Inferior parietal cortex (tissue), 1 donor: Measurements from ENCODE around the gene FTL.

Experiments
- DNase-seq: peaks from one replicate; pipeline ENCODE4 v3.0.0-alpha.2; 2016; ENCODE audit errors: extremely low spot score

Gene FTL

DNA sequence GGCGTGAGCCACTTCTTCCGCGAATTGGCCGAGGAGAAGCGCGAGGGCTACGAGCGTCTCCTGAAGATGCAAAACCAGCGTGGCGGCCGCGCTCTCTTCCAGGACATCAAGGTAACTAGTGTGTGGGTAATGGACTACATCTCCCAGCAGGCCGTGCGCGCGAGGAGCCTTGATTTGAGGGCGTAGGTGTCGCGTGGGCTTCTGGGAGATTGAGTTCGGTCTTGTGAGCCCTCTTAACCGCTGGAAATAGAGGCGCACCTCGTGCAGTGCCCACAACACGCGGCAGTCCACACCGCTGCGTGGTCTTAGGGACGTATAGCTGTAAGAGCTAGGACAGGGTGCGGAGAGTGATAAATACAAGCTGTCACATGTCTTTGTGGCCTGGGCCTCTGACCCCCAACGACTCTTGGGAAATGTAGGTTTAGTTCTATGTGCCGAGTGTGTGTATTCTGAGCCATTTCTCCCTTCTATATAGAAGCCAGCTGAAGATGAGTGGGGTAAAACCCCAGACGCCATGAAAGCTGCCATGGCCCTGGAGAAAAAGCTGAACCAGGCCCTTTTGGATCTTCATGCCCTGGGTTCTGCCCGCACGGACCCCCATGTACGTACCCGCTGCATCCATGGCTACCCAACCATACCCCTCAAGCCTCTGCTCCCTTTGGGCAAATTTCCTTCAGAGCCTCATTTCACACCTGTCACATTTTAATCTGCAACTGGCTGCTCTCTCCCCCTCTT, 864 bp downstream of the FTL start:
- DNase-seq: peak; percentile 90

DNA sequence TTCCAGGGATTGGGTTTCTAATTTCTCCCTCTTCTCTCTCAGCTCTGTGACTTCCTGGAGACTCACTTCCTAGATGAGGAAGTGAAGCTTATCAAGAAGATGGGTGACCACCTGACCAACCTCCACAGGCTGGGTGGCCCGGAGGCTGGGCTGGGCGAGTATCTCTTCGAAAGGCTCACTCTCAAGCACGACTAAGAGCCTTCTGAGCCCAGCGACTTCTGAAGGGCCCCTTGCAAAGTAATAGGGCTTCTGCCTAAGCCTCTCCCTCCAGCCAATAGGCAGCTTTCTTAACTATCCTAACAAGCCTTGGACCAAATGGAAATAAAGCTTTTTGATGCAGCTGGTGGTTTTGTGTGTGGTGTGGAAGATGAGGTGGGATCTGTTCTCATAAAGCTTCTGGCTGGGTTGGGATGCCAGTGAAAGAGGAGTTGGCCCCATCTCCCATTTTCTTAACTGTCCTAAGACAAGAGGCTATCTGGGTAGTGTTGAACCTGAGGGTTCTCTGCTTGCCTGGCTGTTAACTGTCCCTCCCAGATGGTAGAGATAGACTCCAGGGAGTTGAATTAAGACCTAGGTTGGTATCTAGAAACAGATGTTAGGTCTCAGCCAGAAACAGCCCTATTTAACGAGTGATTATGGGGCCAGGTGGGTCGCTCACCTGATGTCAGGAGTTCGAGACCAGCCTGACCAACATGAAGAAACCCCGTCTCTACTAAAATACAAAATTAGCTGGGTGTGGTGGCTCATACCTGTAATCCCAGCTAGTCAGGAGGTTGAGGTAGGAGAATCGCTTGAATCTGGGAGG, 1.6 kb downstream of the FTL start:
- DNase-seq: no peak

DNA sequence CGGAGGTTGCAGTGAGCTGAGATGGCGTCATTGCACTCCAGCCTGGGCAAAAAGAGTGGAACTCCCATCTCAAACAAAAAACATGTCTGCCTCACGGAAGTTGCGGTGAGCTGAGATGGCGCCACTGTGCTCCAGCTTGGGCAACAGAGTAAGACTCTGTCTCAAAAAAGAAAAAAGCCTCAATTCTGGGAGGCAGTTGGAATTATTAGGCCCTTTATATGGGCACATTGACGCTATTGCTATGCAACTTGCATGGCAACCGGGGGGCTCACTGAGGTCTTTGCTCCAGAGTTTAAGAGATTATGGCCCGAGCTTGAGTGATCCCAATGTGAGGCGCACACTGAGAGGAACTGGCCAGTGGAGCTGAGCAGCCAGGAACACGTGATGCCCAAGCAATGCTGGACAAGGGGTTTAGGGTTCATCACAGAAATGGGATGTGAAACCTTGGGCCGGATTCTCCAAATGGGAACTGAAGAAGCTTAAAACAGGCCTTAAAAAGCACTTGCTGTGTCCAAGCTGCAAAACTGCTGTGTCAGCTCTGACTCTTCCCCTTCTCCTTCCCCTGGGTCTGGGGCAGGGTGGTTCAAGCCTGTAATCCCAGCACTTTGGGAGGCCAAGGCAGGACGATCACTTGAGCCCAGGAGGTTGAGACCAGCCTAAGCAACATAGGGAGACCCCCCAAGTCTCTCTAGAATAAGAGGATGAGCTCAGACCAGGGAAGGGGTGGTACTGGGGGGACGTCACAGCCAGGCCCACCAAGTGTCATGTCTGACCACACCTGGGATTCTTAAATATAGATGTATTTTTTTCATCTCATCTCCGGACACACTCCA, 2.5 kb downstream of the FTL start:
- DNase-seq: peak; percentile 34

DNA sequence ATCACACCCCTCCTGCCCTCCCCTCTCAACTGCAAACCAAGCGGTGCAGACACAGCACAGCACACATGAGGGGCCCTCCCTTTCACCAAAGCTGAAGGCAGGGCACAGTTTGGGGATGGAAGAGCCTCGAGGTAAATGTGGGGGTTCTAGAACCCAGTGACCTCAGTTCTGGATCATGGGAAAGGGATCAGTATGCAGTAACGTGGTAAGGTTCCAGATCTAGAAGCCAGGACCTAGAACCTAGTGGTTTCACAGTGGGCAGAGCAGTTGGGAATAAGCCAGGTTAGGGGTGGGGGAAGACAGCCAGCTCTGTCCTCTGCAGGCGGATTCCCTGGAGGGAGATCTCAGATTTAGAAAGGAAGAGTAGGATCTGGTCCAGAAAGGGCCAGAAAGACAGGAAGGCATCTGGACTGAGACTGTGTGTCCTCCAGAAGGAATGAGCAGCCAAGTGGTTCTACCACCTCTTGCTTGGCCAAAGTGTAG, 3.1 kb downstream of the FTL start:
- DNase-seq: no peak

DNA sequence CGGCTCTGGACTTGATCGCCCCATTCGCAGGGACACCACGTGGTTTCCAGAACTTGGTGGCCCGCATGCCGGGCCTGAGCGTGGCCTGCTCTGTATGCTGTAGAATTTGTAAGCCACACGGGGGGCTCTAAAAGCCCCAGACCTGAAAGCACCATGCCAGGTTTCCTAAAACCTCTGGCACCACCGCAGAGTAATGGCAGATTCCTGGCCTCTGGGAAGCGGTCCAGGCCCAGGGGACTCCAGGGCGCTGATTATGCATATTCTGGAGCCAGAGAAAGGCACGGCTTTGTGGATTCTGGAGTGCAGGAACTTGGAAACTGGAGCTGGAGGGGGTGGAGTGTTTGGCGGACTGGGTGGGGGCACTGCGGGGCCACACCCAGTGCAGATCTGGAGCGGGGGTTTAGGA, 3.7 kb downstream of the FTL start:
- no peak for DNase-seq

DNA sequence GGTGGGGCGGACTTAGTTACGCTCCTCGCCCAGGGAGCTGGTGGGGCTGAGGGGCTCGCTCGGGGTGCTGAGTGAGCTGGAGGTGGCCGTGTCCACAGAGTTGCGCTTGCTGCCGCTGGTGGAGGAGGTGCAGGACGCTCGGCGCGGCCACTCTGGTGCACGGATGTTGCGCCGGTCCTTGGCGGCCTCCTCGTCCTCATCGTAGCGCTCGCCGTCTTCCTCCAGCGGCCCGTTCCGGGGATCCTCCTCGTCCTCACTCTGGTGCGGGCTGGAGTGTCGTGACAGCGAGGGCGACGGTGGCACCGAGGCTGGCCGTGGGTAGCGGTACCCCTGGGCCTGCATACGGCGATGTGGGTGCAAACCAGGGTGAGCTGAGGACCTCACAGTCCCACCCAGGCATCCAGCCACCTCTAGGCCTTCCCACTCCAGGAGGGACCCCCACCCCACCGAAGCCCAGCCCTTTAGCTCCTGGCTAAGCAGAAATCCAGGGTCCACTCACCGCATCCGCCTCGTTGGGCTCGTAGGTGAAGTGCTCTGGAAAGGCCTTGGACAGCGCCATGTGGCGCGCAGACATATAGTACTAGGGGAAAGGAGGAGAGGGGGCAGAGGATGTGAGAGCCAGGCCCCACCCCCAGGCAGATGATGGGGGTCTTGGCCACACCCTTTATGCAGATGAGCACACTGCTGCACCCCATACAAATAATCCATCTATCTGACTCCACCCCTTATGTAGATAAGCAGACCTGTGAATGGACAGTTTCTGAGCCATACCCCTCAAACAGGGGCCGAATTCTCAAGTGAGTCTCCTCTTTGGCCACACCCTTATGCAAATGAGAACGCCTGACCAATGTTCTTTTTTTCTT, 4.4 kb downstream of the FTL start:
- no peak for DNase-seq

DNA sequence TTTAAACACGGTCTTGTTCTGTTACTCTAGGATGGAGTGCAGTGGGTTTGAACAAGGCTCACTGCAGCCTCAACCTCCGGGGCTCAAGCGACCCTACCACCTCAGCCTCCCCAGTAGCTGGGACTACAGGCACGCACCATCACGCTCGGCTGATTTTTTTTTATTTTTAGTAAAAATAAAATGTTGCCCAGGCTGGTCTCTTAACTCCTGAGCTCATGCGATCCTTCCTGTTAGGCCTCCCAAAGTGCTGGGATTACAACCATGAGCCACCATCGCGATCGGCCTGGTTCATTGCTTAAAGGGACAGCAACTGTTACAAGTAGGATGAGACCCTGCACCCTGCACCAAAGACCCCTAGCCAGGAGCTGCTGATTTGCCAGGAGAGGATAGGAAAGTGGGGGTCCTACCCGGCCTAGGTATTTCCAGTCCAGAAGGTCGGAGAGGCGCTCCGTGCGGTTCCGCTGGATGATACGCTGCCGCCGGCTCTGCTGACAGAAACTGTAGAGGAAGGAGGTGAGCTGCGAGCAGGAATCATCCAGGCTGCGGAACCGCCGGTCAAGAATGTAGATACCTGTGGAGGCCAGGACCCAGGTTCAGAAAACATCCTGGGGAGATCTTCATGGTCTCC, 5.1 kb downstream of the FTL start:
- no peak for DNase-seq

DNA sequence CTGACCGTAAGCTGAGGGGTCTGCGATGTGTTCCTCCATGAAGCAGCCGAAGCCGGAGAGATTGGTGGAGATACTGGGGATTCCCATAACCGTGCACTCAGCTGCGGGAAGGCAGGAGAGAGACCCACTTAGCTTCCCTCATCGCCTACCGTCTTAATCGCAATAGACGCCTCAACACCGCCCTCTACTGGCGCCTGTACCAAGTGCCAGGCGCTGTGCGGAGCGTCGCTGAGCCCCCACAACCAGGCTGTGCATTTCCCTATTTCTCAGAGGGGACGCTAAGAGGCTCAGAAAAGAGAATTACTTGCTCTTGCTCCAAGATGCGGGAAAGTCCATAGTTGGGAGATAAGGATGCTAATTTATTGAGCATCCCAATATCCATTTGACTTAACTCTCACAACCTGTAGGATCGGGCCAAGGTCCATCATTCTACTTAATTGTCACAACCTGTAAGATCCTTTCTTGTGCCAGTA, 5.8 kb downstream of the FTL start:
- DNase-seq: peak; percentile 92

DNA sequence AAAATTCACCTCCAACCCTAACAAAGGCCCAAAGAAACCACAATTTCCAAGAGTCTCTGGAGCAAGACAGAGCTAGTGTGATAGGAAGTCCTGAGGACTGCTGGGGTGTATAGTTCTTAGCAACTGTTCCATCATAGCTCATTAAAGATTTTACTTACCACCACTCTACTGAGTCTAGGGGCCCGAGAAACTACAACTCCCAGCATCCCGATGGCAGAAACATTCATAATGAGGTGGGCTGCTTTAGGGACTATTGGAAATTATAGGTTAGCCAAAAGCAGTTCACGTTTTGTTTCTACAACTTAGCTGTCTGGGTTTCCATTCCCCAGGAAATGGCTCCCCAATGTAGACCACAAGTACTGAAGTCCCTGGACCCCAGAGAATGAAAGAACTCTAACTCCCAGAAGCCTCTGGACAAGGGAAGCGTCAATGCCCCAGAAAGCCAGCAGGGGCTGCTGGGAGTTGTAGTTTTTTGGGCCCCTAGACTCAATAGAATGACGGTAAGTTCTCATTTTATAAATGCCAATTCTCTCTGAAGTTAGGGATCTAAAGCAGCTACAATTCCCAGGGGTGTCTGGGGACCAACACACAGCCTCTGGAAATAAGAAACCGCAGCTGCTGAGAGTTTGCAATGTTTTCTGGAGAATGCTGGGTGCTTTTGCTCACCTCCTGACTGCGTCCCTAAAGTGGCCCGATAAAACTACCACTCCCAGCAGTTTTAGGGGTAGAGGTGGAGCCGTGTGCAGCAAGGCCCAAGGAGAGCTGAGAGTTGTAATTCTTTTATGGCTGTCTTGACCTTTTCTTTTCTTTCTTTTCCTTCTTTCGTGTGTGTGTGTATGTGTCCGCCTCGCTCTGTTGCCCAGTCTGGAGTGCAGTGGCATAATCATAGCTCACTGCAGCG, 11.1 kb downstream of the FTL start:
- DNase-seq: no peak

DNA sequence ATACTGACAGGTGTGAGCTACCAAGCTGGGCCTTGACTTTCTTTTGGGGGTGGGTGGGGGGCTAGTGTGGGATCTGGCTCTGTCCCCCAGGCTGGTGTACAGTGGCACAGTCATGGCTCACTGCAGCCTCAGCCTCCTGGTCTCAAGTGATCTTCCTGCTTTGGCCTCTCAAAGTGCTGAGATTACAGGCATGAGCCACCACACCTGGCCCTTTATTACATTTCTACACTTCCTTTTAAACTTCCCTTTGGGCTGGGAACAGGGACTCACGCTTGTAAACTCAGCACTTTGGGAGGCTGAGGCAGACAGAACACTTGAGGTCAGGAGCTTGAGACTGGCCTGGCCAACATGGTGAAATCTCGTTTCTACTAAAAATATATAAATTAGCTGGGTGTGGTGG, 12.0 kb downstream of the FTL start:
- no peak for DNase-seq

DNA sequence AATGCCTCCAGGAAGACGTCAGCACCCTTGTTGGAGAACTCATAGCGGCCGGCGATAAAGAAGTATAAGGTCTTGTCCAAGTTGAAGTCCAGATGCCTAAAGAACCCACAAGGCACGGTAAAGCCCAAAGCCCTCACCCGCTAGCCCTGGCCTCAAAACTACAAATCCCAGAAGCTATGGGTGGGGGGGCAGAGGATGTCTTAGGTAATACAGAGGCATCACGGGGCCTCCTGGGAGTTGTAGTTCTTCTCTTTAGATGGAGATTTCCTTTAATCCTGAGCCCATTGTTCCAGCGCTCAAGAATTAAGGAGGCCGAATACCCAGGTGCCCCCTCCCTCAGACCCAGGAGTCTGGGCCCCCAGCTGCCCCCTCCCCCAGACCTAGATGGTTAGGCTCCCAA, 17.2 kb downstream of the FTL start:
- no peak for DNase-seq

DNA sequence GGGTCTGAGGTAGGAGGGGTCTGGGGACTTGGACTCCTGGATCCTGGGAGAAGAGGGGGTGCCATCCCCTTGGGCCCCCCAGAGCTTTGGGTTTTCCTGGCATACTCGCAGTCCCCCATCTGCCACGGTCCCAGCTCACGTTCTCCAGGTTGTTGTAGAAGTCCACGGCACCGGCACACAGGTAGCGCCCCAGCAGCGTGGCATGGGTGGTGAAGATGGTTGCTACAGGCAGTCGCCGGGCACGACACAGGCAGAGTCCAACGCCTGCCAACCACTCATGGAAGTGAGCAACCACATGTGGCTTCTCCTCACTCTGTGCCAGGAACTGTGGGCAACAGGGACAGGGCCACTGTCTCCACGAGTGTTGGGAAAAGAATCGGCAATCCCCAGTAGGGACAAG, 20.6 kb downstream of the FTL start:
- no peak for DNase-seq

DNA sequence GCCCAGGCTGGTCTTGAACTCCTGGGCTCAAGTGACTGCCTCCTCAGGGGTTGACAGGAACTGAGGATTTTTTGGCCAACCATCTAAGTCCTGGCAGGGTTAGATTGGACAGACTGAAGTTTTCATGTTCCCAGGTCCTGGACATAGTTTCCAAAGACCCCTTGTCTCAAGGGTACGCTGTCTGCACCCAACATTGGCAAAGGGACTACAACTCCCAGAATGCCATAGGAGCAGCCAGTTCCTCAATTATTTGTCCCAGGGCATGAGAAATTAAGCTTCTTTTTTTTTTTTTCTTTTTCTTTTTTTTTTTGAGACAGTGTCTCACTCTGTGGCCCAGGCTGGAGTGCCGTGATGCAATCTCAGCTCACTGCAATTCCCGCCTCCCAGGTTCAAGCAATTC, 21.1 kb downstream of the FTL start:
- DNase-seq: no peak

DNA sequence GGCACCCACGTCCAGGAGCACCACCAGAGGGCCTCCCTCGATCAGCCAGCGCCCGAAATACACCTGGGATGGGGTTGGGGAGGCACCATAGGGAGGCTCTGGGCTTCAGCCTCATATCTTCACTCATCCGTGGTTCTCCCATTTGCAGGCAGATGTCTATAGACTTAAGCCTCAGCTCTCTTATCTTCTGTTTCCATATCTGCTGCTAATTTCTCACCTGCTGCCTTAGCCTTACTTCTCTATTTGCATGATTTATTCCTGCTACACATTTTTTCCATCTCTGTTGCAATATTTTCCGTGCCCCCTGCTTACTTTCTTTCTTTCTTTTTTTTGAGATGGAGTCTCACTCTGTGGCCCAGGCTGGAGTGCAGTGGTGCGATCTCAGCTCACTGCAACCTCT, 22.2 kb downstream of the FTL start:
- no peak for DNase-seq

DNA sequence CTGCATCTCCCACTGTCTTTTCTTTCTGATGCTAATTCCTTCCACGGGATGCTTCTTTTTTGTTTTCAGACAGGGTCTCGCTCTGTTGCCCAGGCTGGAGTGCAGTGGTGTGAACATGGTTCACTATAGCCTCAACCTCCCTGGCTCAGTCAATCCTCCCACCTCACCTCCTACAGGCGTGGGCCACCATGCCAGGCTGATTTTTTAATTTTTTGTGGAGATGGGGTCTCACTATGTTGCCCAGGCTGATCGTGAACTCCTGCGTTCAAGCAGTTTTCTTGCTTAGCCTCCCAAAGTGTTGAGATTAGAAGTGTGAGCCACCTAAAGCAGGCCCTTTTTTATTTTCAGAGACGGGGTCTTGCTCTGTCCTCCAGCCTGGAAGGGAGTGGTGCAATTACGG, 23.2 kb downstream of the FTL start:
- no peak for DNase-seq

DNA sequence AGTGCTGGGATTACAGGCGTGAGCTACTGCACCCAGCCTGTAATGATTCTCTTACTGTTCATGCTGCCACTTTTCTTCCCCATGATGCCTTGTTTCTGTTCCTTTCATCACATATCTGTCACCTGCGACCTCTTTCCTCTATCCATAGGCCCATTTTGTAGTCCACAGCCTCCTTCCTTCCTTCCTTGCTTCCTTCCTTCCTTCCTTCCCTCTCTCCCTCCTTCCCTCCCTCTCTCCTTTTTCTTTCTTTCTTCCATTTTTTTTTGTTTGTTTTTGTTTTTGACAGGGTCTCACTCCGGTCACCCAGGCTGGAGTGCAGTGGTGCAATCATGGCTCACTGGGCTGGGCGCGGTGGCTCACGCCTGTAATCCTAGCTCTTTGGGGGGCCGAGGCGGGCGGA, 23.8 kb downstream of the FTL start:
- DNase-seq: no peak

DNA sequence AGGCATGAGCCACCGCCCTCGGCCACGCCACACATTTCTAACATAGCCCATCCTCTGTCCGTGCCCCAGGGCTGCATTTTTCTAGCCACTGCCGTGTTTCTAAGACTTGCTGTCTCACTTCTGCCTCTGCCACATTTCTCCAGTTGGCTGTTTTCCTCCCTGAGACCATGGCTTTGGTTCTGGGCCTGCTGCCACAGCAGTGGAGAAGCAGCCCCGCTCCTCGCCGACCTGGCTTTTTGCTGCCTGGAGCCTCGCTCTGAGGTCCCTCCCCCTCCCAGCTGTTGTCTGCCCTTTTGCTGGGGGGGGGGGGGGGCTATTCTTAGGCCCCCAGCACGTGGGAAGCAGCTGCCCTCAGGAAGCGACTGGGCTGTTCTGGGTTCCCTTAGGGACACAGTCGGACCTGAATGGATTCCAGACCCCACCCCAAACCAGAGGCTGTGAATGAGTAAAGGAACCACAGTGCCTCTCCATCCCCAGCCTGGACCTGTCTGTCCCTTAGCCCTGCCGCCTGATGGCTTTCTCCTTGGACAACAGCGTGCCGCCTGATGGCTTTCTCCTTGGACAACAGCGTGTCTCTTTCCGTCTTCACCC, 24.7 kb downstream of the FTL start:
- DNase-seq: no peak

DNA sequence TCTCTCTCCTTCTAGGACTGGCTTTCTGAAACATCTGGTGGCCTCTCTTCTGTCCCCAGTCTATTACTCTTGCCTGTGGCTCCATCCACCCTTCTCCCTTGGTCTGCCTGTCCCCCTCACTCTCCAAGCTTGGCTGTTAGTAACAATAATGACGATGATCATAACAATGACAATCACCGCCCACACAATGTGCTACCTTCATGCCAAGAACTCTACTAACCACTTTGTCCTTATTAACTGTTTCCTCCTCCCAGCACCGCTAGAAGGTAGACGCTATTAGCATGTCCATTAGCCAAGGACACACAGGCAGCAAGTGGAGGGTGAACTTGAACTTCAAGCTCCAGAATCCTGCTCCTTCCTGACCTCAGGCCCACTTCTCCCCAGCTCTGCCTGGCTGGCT, 25.3 kb downstream of the FTL start:
- no peak for DNase-seq

DNA sequence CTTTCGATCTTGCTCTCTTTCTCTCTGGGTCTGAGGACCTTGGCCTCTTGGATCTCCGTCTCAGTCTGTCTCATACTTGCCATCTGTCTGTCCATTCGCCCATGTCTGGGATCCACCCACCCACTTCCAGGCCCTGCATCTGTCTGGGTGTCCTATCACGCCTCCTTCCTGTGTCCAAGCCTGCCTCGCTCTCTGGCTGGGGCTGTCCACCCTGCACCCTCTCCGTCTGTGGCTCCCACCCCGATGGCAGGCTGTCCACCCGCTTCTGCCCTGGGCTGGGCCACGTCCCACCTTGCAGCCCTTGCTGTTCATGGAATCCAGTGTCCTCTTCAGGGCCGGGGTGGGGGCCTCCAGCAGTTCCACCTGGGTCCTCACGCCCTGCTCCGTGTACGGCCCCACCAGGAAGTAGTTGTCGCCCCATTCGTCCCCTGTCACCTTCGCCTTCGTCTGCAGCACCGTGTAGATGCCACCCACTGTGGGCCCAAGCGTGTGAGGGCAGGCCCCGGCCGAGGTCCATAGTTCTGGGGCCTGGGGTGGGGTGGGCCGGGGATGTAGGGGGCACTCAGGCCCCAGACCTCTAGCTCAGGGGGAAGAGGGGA, 26.0 kb downstream of the FTL start:
- DNase-seq: no peak
